Neutrophil (primary cell): Measurements from ENCODE around the gene COL6A1.

ENCODE experiments used
- H3K27ac ChIP-seq: fragments of 200-600 bp; sonication (generic); 2 replicates; pipeline ENCODE4 v1.5.1; 2016; ENCODE audit warnings: mild to moderate bottlenecking, moderate library complexity
- H3K27me3 ChIP-seq: fragments of 200-600 bp; sonication (generic); 2 replicates; pipeline ENCODE4 v1.6.0; 2016; ENCODE audit warnings: mild to moderate bottlenecking
- H3K36me3 ChIP-seq: fragments of 200-600 bp; sonication (generic); 2 replicates; pipeline ENCODE4 v1.5.1; 2017
- H3K4me1 ChIP-seq, 2 experiments: fragments of 200-600 bp in 1 of 2; sonication (generic) in 1 of 2; 1 replicate in 1 of 2; 2 replicates in 1 of 2; pipeline versions ENCODE4 v1.5.1 to v1.6.1; 2013 to 2016; ENCODE audit warnings: low read depth in 1 of 2, low read length in 1 of 2, mild to moderate bottlenecking in 1 of 2, moderate library complexity in 1 of 2; ENCODE audit not compliant: control insufficient read depth in 1 of 2, insufficient read depth in 1 of 2
- H3K4me3 ChIP-seq, 2 experiments: fragments of 200-600 bp in 1 of 2; sonication (generic) in 1 of 2; 1 replicate in 1 of 2; 2 replicates in 1 of 2; pipeline ENCODE4 v1.5.1; 2013 to 2016; ENCODE audit warnings: low read depth in 1 of 2, low read length in 1 of 2, mild to moderate bottlenecking in 1 of 2, moderate library complexity in 1 of 2
- H3K9me3 ChIP-seq: fragments of 200-600 bp; sonication (generic); 2 replicates; pipeline ENCODE4 v1.5.1; 2016
- CTCF ChIP-seq: fragments of 200-600 bp; sonication (generic); IDR thresholded peaks from 2 replicates; pipeline ENCODE4 v1.5.1; 2016; ENCODE audit warnings: antibody characterized with exemption

Gene COL6A1

GRCh38 chr21:46052703-46053651, 71.4 kb downstream of the COL6A1 start:
- H3K9me3 ChIP-seq = no peaks in the 10 kb centered on the region
- no peaks in the 10 kb centered on the region for H3K4me1 ChIP-seq
- no peak for TF ChIP-seq CTCF
- H3K27ac ChIP-seq = no peak overlapping the region
- H3K4me3 ChIP-seq = no peak overlapping the region
- H3K36me3 ChIP-seq = no peaks in the 10 kb centered on the region
- H3K27me3 ChIP-seq = peaks cover 26% of the 10 kb centered on the region

DNA sequence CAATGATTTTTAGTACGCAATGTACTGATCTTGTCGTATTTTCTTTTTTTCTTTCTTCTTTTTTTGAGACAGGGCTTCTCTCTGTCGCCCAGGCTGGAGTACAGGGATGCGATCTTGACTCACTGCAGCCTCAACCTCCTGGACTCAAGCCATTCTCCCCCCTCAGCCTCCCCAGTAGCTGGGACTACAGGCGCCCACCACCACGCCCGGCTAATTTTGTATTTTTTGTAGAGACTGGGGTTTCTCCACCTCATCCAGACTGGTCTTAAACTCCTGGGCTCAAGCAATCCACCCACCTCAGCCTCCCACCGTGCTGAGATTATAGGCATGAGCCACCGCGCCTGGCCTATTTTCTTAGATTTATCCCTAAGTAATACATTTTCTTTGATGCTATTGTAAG, 72.5 kb downstream of the COL6A1 start:
- Histone ChIP-seq H3K27ac (no peak overlapping the region), H3K9me3 (no peaks in the 10 kb centered on the region), H3K27me3 (peaks cover 36% of the 10 kb centered on the region), H3K4me1 (no peaks in the 10 kb centered on the region), H3K36me3 (no peaks in the 10 kb centered on the region), H3K4me3 (no peak overlapping the region)
- TF ChIP-seq CTCF = no peak

GRCh38 chr21:46054451-46054881, 72.9 kb downstream of the COL6A1 start:
- no peak for TF ChIP-seq CTCF

More at GRCh38 chr21:46054451-46054881, 72.9 kb downstream of the COL6A1 start:
- H3K36me3 ChIP-seq = no peaks in the 10 kb centered on the region
- peaks cover 36% of the 10 kb centered on the region for H3K27me3 ChIP-seq
- no peak overlapping the region for H3K4me3 ChIP-seq
- H3K4me1 ChIP-seq = no peaks in the 10 kb centered on the region
- H3K27ac ChIP-seq = no peak overlapping the region
- no peaks in the 10 kb centered on the region for H3K9me3 ChIP-seq
